SK-N-SH (cell line): ENCODE results near the gene MAD1L1.

ENCODE experiments used
- CTCF ChIP-seq: fragments of 200-600 bp; sonication (generic); IDR thresholded peaks from 2 replicates; pipeline ENCODE4 v1.6.1; 2017; ENCODE audit warnings: antibody characterized with exemption, mild to moderate bottlenecking, moderate library complexity
- ELF1 ChIP-seq: IDR thresholded peaks from 2 replicates; pipeline ENCODE4 v1.4.0; 2012
- FOSL2 ChIP-seq: IDR thresholded peaks from 2 replicates; pipeline ENCODE4 v1.4.0; 2012; ENCODE audit warnings: low read depth, mild to moderate bottlenecking, moderate library complexity, borderline replicate concordance
- POLR2AphosphoS5 ChIP-seq: IDR thresholded peaks from 2 replicates; pipeline ENCODE4 v1.6.1; 2012; ENCODE audit warnings: low read depth, low read length
- REST ChIP-seq: IDR thresholded peaks from 2 replicates; pipeline ENCODE4 v1.6.1; 2012; ENCODE audit warnings: mild to moderate bottlenecking, low read depth, low read length, moderate library complexity

GRCh38 chr7:2053395-2053794 lies 179.3 kb downstream of the MAD1L1 start:
- no peak for TF ChIP-seq CTCF
- TF ChIP-seq ELF1: no peak
- no peak for TF ChIP-seq POLR2AphosphoS5
- TF ChIP-seq FOSL2: no peak
- TF ChIP-seq REST: no peak
